H1 (cell line): ENCODE measurements around the gene CAPN15. TPM values are rescaled to one million over a fixed set of nuclear protein-coding genes. Genes with fewer than 3 reads are reported as not detected.

ENCODE experiments used
- CTBP2 ChIP-seq: IDR thresholded peaks from 2 replicates; pipeline ENCODE4 v1.7.0; 2011; ENCODE audit warnings: borderline replicate concordance, mild to moderate bottlenecking, moderate library complexity, mixed read lengths, low read length; ENCODE audit not compliant: insufficient read depth, insufficient read length
- GTF2F1 ChIP-seq: IDR thresholded peaks from 2 replicates; pipeline ENCODE4 v1.6.1; 2012; ENCODE audit warnings: low read depth, low read length, improper control_type of control experiment, borderline replicate concordance
- JUN ChIP-seq: IDR thresholded peaks from 2 replicates; pipeline ENCODE4 v1.6.1; 2011; ENCODE audit warnings: low read depth, mild to moderate bottlenecking, improper control_type of control experiment, low read length
- KDM5A ChIP-seq: fragments of 200-600 bp; IDR thresholded peaks from 2 replicates; pipeline ENCODE4 v1.7.1; 2012; ENCODE audit warnings: mild to moderate bottlenecking, low read length, inconsistent platforms, mixed read lengths
- RFX5 ChIP-seq: IDR thresholded peaks from 2 replicates; pipeline ENCODE4 v1.6.1; 2011; ENCODE audit warnings: low read depth, low read length, improper control_type of control experiment, borderline replicate concordance
- SRF ChIP-seq: IDR thresholded peaks from 2 replicates; pipeline ENCODE4 v1.6.1; 2011; ENCODE audit warnings: mild to moderate bottlenecking, low read depth, low read length, moderate library complexity
- polyA plus RNA-seq, 7 experiments: library from polyadenylated mRNA; depleted of rRNA in 3 of 7; stranded (reverse) in 5 of 7; unstranded in 2 of 7; fragments of >200 nt in 5 of 7; fragments of 200-250 nt in 2 of 7; gene quantifications; 1 replicate in 5 of 7; 2 replicates in 1 of 7; 4 replicates in 1 of 7; pipeline versions ENCODE4 v1.2.1 to v1.2.3, GENCODE V29; 2011 to 2013; ENCODE audit warnings: missing spikeins in 2 of 7, mixed read lengths in 2 of 7
- total RNA-seq: library from RNA; stranded (reverse); fragmentation: NEBNext Ultra II Directional; extraction: Animal tissue kit (Norgen Biotek cat#: 25700); gene quantifications from 2 replicates; pipeline ENCODE4 v1.2.1, GENCODE V29; 2021
- TF ChIP-seq, protein P1 (sequence below): fragments of 300-600 bp; sonication (generic); IDR thresholded peaks from 2 replicates; pipeline ENCODE4 v1.7.1; 2012; ENCODE audit warnings: low read length, moderate library complexity, mild to moderate bottlenecking, inconsistent platforms; ENCODE audit not compliant: insufficient replicate concordance

Gene CAPN15
- total and polyA plus RNA-seq, 2 of the 8 experiments (the other 6 are each of a cell fraction or from before 2014, with no cell fraction given), result 38.9 to 76.9 TPM

DNA sequence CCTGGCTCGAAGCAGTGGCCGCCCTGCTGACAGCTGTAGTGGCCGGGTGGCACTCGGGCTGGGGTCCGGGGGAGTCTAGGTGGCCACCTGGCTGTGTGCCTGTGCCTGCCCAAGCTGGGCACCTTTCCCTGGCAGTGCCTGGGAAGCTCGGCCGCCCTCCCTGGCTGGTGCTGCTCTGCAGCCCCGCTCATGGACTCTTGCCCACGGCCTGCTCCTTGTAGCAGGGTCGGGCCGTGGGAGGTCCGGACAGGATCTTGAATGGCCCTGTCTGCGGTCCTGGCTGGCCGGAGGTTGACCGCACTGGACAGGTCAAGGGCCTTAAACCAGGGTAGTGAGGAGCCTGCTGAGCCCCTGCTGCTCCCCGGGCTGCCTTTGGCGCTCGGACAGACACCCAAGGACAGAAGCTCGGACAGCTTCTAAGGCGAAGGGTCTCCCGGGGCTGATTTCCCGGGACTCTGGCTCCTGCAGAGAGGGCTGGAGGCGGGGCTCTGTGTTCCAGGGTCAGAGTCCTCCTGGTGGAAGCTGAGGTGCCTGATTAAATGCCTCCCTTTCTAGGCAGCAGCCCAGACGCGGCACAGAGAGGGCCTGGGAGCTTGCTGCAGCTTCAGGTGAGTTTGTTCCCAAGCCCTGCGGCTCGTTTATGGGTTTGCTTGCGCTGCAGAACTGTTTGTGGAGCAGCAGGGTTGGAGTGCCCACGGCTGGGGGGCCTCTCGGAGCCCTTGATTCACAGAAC, 6.0 kb downstream of the CAPN15 start (continued):
- TF ChIP-seq, protein P1, sequence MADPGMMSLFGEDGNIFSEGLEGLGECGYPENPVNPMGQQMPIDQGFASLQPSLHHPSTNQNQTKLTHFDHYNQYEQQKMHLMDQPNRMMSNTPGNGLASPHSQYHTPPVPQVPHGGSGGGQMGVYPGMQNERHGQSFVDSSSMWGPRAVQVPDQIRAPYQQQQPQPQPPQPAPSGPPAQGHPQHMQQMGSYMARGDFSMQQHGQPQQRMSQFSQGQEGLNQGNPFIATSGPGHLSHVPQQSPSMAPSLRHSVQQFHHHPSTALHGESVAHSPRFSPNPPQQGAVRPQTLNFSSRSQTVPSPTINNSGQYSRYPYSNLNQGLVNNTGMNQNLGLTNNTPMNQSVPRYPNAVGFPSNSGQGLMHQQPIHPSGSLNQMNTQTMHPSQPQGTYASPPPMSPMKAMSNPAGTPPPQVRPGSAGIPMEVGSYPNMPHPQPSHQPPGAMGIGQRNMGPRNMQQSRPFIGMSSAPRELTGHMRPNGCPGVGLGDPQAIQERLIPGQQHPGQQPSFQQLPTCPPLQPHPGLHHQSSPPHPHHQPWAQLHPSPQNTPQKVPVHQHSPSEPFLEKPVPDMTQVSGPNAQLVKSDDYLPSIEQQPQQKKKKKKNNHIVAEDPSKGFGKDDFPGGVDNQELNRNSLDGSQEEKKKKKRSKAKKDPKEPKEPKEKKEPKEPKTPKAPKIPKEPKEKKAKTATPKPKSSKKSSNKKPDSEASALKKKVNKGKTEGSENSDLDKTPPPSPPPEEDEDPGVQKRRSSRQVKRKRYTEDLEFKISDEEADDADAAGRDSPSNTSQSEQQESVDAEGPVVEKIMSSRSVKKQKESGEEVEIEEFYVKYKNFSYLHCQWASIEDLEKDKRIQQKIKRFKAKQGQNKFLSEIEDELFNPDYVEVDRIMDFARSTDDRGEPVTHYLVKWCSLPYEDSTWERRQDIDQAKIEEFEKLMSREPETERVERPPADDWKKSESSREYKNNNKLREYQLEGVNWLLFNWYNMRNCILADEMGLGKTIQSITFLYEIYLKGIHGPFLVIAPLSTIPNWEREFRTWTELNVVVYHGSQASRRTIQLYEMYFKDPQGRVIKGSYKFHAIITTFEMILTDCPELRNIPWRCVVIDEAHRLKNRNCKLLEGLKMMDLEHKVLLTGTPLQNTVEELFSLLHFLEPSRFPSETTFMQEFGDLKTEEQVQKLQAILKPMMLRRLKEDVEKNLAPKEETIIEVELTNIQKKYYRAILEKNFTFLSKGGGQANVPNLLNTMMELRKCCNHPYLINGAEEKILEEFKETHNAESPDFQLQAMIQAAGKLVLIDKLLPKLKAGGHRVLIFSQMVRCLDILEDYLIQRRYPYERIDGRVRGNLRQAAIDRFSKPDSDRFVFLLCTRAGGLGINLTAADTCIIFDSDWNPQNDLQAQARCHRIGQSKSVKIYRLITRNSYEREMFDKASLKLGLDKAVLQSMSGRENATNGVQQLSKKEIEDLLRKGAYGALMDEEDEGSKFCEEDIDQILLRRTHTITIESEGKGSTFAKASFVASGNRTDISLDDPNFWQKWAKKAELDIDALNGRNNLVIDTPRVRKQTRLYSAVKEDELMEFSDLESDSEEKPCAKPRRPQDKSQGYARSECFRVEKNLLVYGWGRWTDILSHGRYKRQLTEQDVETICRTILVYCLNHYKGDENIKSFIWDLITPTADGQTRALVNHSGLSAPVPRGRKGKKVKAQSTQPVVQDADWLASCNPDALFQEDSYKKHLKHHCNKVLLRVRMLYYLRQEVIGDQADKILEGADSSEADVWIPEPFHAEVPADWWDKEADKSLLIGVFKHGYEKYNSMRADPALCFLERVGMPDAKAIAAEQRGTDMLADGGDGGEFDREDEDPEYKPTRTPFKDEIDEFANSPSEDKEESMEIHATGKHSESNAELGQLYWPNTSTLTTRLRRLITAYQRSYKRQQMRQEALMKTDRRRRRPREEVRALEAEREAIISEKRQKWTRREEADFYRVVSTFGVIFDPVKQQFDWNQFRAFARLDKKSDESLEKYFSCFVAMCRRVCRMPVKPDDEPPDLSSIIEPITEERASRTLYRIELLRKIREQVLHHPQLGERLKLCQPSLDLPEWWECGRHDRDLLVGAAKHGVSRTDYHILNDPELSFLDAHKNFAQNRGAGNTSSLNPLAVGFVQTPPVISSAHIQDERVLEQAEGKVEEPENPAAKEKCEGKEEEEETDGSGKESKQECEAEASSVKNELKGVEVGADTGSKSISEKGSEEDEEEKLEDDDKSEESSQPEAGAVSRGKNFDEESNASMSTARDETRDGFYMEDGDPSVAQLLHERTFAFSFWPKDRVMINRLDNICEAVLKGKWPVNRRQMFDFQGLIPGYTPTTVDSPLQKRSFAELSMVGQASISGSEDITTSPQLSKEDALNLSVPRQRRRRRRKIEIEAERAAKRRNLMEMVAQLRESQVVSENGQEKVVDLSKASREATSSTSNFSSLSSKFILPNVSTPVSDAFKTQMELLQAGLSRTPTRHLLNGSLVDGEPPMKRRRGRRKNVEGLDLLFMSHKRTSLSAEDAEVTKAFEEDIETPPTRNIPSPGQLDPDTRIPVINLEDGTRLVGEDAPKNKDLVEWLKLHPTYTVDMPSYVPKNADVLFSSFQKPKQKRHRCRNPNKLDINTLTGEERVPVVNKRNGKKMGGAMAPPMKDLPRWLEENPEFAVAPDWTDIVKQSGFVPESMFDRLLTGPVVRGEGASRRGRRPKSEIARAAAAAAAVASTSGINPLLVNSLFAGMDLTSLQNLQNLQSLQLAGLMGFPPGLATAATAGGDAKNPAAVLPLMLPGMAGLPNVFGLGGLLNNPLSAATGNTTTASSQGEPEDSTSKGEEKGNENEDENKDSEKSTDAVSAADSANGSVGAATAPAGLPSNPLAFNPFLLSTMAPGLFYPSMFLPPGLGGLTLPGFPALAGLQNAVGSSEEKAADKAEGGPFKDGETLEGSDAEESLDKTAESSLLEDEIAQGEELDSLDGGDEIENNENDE, result no peak
- TF ChIP-seq RFX5 (no peak), JUN (no peak), SRF (no peak), GTF2F1 (no peak), CTBP2 (no peak), KDM5A (no peak)
